ENCODE measurements around the gene GNPAT. TPM values are rescaled to one million over a fixed set of nuclear protein-coding genes. Genes with fewer than 3 reads are reported as not detected.

Gene GNPAT
- total RNA-seq, 1 donor from 2014 or later = 36.7 TPM

- Histone ChIP-seq H3K4me3 (no peak overlapping the region), H3K9me3 (no peaks in the 10 kb centered on the region), H3K27me3 (ENCODE audit: low read depth) (no peaks in the 10 kb centered on the region), H3K4me1 (peaks cover 6% of the 10 kb centered on the region), H3K27ac (no peak overlapping the region), H3K36me3 (peaks cover 68% of the 10 kb centered on the region)
- no peak for TF ChIP-seq CTCF (IDR thresholded peaks at IDR 0.05)
- ATAC-seq = no peak
- no peak for DNase-seq
- intact Hi-C loops (cut with DNase I) = no loop called here
Observed at GRCh38 chr1:231252336-231252735, 11.3 kb downstream of the GNPAT start.

- Histone ChIP-seq H3K4me3 (no peak overlapping the region), H3K9me3 (no peaks in the 10 kb centered on the region), H3K4me1 (no peaks in the 10 kb centered on the region), H3K27ac (no peak overlapping the region), H3K36me3 (peaks cover 94% of the 10 kb centered on the region), H3K27me3 (ENCODE audit: low read depth) (no peaks in the 10 kb centered on the region)
- intact Hi-C loops (cut with DNase I) = no loop called here
- DNase-seq (no peak), ATAC-seq (no peak)
- no peak for TF ChIP-seq CTCF (IDR thresholded peaks at IDR 0.05)
Observed at GRCh38 chr1:231260351-231260750, 19.3 kb downstream of the GNPAT start.

GRCh38 chr1:231264642-231265041 is 23.6 kb downstream of the GNPAT start:
- DNase-seq = no peak
- no peaks in the 10 kb centered on the region for H3K9me3 ChIP-seq
- peaks cover 97% of the 10 kb centered on the region for H3K36me3 ChIP-seq
- no peak overlapping the region for H3K27ac ChIP-seq
- H3K4me3 ChIP-seq = no peak overlapping the region
- no peaks in the 10 kb centered on the region for H3K27me3 ChIP-seq (ENCODE audit: low read depth)
- H3K4me1 ChIP-seq = no peaks in the 10 kb centered on the region
- TF ChIP-seq CTCF (IDR thresholded peaks at IDR 0.05) = no peak
- no peak for ATAC-seq
- intact Hi-C loops (cut with DNase I) = no loop called here

- intact Hi-C loops (cut with DNase I) = no loop called here
- no peak overlapping the region for H3K27ac ChIP-seq
Observed at GRCh38 chr1:231265379-231265778, 24.4 kb downstream of the GNPAT start.

GRCh38 chr1:231266811-231267322 is 25.9 kb downstream of the GNPAT start:
- Histone ChIP-seq H3K27me3 (ENCODE audit: low read depth) (no peaks in the 10 kb centered on the region), H3K4me1 (no peaks in the 10 kb centered on the region), H3K4me3 (no peak overlapping the region), H3K9me3 (no peaks in the 10 kb centered on the region), H3K27ac (no peak overlapping the region), H3K36me3 (peaks cover 95% of the 10 kb centered on the region)
- intact Hi-C loops (cut with DNase I) = no loop called here
- DNase-seq (no peak), ATAC-seq (no peak)
- no peak for TF ChIP-seq CTCF (IDR thresholded peaks at IDR 0.05)

More at GRCh38 chr1:231265379-231265778, 24.4 kb downstream of the GNPAT start:
- Histone ChIP-seq H3K4me1 (no peaks in the 10 kb centered on the region), H3K9me3 (no peaks in the 10 kb centered on the region), H3K36me3 (peaks cover 97% of the 10 kb centered on the region), H3K4me3 (no peak overlapping the region), H3K27me3 (ENCODE audit: low read depth) (no peaks in the 10 kb centered on the region)
- DNase-seq (no peak), ATAC-seq (peak in 1 of 2 donors; percentile 69)
- TF ChIP-seq CTCF (IDR thresholded peaks at IDR 0.05) = no peak
